KBM-7 (cell line): ENCODE results near the gene TRMT6.
A peak's percentile ranks its signal among the peaks of the same experiment; 100 is the strongest.

Experiments
- DNase-seq: peaks from one replicate; pipeline ENCODE4 v3.0.0-alpha.2; 2015
- in situ Hi-C: fragments of 300-500 bp; cut with MboI; formaldehyde crosslinking; loops from 2 replicates; pipeline ENCODE4 v1.14.3; 2020; ENCODE audit warnings: low sequenced_read_pairs, low pct_unique_long_range_greater_than_20kb, mixed read lengths

Gene TRMT6

GRCh38 chr20:5968462-5968861 lies 18.1 kb upstream of the TRMT6 start:
- in situ Hi-C loops, result no loop called here
- no peak for DNase-seq

GRCh38 chr20:5967469-5967868 lies 17.1 kb upstream of the TRMT6 start:
- in situ Hi-C loops, result no loop called here
- no peak for DNase-seq

- no peak for DNase-seq
- in situ Hi-C loops, result loop anchor here (25.0 kb wide), 1 partner anchor 413 kb away; no protein-coding TSS in a partner anchor
These were observed 426 bp downstream of the TRMT6 start for GRCh38 chr20:5949943-5950270.

- in situ Hi-C loops, result loop anchor here (25.0 kb wide), 1 partner anchor 410 kb away; no protein-coding TSS in a partner anchor
These were observed 3.1 kb downstream of the TRMT6 start for GRCh38 chr20:5947276-5947675.

GRCh38 chr20:5945963-5946362 lies 4.4 kb downstream of the TRMT6 start:
- no peak for DNase-seq
- in situ Hi-C loops, result loop anchor here (25.0 kb wide), 1 partner anchor 409 kb away; no protein-coding TSS in a partner anchor

More at GRCh38 chr20:5947276-5947675, 3.1 kb downstream of the TRMT6 start:
- no peak for DNase-seq

GRCh38 chr20:5938456-5939029 lies 11.8 kb downstream of the TRMT6 start:
- in situ Hi-C loops, result loop anchor here (25.0 kb wide), 1 partner anchor 401 kb away; no protein-coding TSS in a partner anchor

GRCh38 chr20:5936238-5936637 lies 14.1 kb downstream of the TRMT6 start:
- in situ Hi-C loops, result loop anchor here (25.0 kb wide), 1 partner anchor 399 kb away; no protein-coding TSS in a partner anchor
- no peak for DNase-seq

More at GRCh38 chr20:5938456-5939029, 11.8 kb downstream of the TRMT6 start:
- no peak for DNase-seq

GRCh38 chr20:5935384-5935783 lies 14.9 kb downstream of the TRMT6 start:
- in situ Hi-C loops, result loop anchor here (25.0 kb wide), 1 partner anchor 398 kb away; no protein-coding TSS in a partner anchor
- no peak for DNase-seq

GRCh38 chr20:5933802-5934436 lies 16.4 kb downstream of the TRMT6 start:
- in situ Hi-C loops, result loop anchor here (25.0 kb wide), 1 partner anchor 397 kb away; no protein-coding TSS in a partner anchor
- DNase-seq, result peak; percentile 60

- in situ Hi-C loops, result loop anchor here (25.0 kb wide), 1 partner anchor 395 kb away; no protein-coding TSS in a partner anchor
These were observed 17.5 kb downstream of the TRMT6 start for GRCh38 chr20:5932796-5933195.

GRCh38 chr20:5931411-5931810 lies 18.9 kb downstream of the TRMT6 start:
- DNase-seq, result no peak
- in situ Hi-C loops, result loop anchor here (25.0 kb wide), 1 partner anchor 394 kb away; no protein-coding TSS in a partner anchor

More at GRCh38 chr20:5932796-5933195, 17.5 kb downstream of the TRMT6 start:
- DNase-seq, result no peak

GRCh38 chr20:5928836-5929715 lies 21.3 kb downstream of the TRMT6 start:
- in situ Hi-C loops, result loop anchor here (25.0 kb wide), 1 partner anchor 392 kb away; no protein-coding TSS in a partner anchor
- no peak for DNase-seq

- no peak for DNase-seq
- in situ Hi-C loops, result loop anchor here (25.0 kb wide), 1 partner anchor 391 kb away; no protein-coding TSS in a partner anchor
These were observed 22.4 kb downstream of the TRMT6 start for GRCh38 chr20:5927749-5928462.

GRCh38 chr20:5925551-5925950 lies 24.8 kb downstream of the TRMT6 start:
- in situ Hi-C loops, result loop anchor here (25.0 kb wide), 1 partner anchor 388 kb away; no protein-coding TSS in a partner anchor
- no peak for DNase-seq

GRCh38 chr20:5923493-5923892 lies 26.8 kb downstream of the TRMT6 start:
- peak; percentile 66 for DNase-seq
- in situ Hi-C loops, result no loop called here

GRCh38 chr20:5920581-5920980 lies 29.8 kb downstream of the TRMT6 start:
- in situ Hi-C loops, result no loop called here
- DNase-seq, result no peak

- DNase-seq, result no peak
- in situ Hi-C loops, result no loop called here
These were observed 30.4 kb downstream of the TRMT6 start for GRCh38 chr20:5919626-5920544.
